GM18502 (cell line): ENCODE measurements around the gene UGT1A4.

Experiments used
- ATAC-seq: cut with Tn5 transposase; IDR thresholded peaks from one replicate; pipeline ENCODE4 v1.9.1; 2021; ENCODE audit warnings: mild to moderate bottlenecking; ENCODE audit not compliant: unreplicated experiment, poor library complexity

The UGT1A4 gene

DNA sequence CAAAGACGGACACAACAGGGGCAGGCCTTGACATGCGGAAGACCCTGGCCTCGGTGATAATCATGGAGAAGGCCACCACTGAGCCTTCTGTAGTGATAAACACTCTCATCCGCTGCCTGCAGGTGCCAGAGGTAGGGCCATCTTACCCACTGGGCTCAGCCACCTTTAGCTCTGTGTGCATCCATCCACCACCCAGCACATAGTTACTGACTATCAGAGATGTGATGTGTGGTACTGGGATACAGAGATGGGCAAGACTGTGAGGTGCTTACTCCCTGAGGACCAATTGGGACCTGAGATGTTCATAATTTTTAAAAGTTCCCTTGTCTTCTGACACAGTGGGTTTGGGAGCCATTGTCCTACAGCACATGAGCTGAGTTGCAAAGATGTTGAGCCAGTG, 61.2 kb downstream of the UGT1A4 start:
- ATAC-seq: no peak

DNA sequence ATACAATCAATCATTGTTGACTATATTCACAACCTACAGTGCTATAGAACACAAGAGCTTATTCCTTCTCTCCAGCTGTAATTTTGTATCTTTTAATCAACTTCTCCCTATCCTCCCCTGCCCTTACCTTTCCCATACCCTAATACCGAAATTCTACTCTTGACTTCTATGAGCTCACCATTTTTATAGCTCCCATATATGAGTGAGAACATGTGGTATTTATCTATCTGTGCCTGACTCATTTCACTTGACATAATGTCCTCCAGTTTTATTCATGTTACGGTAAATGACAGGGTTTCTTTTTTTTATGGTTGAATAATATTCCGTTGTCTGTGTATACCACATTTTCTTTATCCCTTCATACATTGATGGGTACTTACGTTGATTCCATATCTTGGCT, 62.2 kb downstream of the UGT1A4 start:
- ATAC-seq: no peak

DNA sequence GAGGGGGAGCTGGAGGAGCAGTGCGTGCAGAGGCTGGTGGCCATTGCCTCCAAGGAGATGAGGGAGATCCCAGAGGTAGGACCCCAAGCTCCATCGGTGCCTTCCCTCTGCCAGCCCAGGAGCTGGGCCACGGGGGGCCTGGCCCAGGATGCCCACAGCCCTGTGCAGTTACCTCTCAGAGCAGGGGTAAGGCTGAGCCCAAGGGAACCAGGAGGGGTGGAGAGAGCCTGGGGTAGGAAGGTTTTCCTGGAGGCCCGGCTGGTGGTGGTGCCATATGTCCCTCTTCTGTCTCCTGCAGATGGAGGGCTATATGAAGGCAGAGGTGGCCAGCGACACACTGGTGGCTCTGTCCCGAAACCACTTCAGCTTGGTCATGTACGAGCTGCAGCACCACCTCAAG, 71.0 kb downstream of the UGT1A4 start:
- ATAC-seq: no peak

DNA sequence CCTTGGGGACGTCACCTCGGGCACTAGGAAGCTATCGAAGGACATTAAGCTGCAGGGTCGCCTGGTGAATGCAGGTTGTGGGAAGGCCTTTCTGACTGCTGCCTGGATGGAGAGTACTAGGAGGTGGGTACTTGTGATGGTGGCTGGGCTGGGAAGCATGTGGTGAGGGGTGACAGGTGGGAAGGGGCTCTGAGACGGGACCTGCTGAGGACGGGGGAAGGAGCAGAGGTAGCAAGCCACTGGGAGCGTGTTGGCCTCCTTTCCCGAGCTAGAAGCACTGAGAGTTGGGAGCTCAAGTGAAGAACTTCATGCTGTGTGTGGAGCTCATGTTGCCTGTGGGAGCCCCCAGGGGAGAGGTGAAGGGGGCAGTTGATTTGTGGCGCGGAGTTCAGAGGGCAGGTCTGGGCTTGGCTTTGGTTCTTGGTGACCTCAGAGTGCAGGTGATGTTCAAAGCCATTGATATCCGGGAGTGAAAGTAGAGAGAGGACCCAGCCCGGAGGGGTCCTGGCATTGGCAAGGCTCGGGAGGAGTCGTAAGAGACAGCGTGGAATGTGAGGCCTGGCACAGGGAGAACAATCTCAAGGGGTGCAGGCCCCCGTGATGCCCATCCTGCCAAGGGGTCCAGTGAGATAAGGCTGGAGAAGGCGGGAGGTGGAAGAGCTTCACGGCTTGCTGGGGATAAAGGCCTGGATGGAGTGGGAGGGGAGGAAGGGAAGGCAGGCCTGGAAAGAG, 72.8 kb downstream of the UGT1A4 start:
- ATAC-seq: no peak

DNA sequence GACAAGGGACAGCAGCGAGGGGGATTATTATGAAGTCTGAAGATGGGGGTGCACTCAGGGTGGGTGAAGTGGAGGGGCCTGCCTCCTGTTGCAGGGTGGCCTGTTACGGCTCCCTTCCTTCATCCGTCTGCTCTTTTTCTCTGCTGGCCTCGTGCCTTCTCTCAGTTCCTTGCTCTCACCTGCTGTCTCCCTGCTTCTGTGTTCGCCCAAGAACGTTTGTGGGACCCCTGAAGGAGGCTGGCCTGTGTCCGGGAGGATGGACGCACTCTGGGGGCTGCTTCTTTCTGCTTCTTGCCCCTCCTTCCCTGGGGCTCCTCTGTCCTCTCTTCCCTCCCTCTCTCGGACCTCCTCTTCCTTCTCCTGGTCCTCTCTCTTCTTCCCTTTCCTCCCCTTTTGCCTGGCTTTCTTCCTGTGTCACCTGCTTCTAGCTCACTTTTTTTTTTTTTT, 73.4 kb downstream of the UGT1A4 start:
- no peak for ATAC-seq

DNA sequence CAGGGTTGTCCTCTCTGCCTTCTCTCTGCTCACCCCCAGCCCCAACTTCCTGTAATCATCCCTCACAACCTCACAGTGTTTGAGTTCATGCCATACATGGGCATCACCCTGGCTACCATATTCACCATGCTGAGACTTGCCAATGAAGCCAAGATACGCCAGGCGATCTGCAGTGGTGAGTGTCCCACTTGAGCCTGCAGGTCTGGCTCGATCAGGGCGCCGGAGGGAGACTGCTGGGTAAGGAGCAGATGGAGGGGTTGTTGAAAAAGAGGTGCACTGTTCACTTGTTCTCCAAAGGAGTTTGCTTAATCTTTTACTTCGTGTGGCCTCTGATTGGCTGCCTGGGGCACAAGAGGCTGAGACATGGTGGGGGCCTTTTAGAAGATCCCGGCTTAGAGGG, 74.2 kb downstream of the UGT1A4 start:
- no peak for ATAC-seq

DNA sequence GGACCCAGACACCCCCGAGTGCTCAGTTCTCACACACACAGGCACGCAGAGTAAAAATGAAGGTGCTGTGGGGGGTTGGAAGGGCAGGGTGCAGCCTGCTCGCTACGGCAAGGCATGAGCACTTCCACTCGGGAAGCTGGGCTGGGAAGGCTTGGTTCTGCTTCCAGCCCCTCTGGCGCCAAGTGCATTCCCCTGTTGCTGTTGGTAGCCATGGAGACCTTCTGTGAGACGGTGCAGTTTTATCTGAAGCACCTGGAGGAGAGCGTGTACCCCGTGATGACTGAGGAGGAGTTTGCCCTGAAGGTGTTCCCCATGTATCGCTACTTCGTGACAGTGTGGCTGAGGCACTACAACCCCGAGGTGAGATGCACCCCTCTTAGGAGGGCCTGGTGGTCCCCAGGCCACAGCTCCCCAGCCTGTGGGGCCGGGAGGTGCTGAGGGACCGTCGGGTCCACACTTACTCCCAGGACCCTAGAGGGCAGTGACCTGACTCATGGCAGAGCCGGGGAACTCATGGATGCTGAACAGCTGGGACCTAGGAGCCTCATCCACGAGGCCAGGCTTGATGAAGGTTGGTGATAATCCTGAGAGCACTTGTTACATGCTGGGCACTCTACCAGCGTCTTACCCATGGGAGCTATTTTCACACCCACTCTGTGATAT, 75.1 kb downstream of the UGT1A4 start:
- no peak for ATAC-seq

DNA sequence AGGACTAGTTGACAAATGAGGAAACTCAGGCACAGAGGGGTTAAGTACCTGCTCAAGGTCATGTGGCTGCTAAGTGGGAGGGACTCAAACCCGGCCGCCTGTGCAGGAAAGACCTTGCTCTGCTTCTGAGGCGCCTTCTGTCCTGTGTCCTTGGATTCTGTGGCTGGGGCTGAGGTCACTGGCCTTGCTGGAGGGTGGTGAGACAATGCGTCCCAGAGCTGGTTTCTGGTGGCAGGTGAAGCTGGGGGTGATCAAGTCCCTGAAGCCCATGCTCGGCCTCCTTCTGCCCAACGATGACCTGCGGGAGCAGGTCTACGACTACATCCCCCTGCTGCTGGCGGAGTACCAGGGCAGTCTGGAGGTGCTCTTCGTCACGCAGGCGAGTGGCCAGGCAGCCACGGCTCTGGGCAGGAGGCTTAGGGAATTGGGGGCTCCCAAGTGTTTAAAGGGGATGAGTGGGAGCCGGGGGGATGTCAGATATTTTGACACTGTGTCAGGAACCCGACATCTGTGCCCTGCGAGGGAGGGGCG, 75.7 kb downstream of the UGT1A4 start:
- no peak for ATAC-seq

DNA sequence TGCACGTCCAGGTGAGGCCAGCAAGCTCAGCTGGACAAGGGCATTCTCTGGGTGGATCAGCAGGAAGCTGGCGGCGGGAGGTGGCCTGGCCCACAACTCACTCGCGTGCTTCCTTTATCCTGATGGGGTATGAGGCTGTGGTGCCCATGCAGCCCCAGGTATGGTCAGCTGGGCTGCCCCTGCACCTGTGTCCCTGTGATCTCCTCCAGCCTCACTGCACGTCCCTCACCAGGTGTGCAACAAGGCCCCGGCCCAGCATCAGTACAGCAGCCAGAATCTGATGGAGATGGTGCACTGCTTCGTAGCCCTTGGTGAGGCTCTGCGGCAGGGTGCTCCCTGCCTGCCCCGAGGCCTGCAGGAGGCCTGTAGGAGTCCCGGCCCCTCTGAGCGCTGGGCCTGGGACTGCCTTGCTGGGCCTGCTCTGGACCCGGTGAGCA, 77.2 kb downstream of the UGT1A4 start:
- ATAC-seq: no peak

DNA sequence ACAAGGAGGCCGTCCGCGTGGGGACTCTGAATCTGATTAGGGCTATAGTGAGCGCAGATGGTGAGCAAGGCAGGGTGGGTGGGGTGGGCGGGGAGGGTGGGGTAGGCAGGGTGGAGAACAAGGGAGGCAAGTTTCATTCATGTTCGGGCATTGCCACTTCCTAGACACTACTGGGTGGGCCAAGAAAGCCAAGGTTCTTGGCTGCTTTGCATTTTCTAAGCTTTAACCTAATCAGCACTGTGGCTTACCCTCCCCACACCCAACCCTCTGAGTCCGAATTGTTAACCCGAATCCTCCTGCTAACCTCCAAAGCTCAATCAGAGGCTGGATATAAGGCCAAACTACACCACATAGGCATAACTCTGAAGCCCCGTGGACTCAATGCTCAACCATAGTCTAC, 77.7 kb downstream of the UGT1A4 start:
- no peak for ATAC-seq

DNA sequence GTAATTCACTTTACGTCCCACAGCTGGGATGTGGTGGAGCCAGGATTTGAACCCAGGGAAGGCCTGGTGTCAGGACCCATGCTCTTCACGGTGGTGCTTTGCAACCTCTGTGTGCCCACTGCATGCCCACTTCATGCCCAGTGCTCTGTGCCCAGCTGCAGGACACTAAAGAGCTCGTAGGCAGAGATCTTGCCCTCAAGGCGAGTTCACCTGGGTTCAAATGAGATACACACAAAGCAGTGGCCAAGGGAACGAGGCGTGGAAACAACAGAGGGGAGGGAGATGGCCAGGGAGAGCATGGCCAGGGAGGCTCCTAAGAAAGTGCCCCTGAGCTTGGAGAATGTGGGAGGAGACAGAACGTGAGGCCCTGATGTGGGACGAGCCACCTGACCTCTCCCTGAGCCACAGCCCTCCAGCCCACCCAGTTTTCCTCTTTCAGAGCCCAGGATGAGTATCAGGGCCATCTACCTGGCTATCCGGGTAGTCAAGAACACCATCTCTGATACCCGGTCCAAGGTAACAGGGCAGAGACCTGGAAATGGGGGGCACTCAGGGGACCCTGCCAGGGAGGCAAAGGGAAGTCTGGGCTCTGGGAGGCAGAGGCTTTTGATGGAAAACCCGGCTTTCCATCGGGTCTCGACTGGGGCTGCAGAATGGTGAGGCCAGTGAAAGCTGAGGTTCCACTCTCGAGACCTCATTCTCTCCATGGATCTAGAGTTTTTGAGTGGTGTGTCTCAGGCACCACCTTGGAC, 80.0 kb downstream of the UGT1A4 start:
- ATAC-seq: no peak

DNA sequence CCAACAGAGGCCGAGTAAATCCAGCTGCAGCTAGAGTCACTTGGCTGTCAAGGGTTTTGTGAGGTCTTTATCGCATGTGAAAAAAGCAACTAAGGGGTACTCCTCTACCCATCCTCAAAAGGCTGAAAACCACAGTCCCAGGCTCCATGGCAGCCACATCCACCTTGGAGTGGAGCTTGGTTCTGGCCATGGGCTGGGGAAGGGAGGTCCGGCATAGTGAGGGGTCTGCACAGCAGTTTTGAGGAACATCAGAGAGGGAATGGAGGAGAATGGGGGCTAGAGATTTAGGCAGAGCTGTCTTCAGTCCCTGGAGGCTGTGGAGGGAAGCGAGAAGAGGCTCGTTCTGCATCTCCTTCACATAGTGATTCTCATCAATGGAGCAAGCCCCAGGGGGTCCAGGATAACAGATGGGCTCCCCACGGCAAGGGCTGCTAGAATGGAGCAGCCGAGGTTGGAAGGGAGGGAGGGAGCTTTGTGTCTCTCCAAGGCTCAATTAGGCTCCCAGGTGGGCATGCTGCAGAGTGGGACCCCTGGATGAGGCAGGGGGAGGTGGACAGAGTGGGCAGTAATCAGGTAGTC, 80.6 kb downstream of the UGT1A4 start:
- ATAC-seq: no peak

DNA sequence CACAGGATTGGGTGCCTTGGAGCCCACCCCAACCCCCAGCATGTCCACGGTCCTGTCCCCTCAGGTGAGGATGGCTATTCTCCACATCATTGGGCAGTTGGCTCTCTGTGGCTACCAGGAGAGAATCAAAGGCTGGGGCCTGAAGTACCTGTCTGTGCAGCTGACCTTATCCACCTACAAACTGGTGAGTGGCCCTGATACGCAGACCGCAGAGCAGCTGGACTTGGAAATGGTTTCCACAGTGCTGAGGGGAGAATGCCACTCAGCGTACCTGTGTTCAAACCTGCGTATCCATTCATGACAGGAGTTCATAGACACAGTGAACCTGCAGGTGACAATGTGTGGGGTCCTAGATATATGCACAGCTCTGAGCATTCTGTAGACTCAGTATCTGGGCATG, 81.2 kb downstream of the UGT1A4 start:
- no peak for ATAC-seq

DNA sequence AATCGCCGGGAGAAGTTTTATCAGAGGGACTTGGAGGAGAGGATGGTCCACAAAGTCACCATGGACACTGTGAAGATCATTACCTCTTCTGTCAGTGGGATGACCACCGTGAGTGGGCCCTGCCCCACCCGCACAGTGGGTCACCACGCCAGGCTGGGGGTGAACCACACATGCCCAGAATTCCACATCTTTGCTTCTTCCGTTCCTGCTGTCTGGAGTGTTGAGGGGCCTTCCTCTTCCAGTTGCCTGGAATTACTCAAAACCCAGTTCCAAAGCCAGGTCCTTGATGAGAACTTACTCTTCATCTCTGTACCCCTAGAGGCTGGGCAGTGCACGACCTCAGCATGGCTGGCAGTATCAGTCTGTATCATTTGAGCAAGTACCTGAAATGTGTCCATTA, 81.7 kb downstream of the UGT1A4 start:
- ATAC-seq: no peak

DNA sequence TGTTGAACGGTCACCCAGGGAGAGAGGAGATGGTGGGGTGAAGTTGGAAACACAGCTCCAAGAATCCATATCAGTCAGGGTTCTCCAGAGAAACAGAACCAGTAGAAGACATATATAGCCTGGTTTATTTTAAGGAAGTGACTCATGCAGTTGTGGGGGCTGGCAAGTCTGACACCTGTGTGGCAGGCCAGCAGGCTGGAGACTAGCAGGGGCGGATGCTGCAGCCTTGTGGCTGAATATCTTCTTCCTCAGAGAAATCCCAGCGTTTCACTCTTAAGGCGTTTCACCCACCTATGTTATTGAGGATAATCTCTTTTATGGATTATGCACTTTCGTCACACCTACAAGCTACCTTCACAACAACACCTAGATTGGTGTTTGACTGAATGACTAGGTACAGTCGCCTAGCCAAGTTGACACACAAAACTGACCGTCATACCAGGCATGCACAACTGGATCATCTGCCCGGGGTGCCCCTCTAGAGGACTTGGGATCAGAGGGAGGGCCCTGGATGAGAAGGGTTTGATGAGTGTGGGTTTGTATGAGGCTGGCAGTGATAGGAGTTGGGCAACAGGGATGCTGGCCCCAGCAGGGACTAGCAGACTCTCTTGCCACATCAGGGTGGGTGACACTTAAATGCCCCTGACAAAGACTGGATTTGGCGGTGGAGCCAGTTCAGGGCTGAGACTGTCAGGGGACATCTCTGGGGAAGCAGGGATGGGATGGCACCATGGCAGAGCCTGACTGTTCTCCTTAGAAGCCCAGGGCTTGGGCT, 83.0 kb downstream of the UGT1A4 start:
- no peak for ATAC-seq

DNA sequence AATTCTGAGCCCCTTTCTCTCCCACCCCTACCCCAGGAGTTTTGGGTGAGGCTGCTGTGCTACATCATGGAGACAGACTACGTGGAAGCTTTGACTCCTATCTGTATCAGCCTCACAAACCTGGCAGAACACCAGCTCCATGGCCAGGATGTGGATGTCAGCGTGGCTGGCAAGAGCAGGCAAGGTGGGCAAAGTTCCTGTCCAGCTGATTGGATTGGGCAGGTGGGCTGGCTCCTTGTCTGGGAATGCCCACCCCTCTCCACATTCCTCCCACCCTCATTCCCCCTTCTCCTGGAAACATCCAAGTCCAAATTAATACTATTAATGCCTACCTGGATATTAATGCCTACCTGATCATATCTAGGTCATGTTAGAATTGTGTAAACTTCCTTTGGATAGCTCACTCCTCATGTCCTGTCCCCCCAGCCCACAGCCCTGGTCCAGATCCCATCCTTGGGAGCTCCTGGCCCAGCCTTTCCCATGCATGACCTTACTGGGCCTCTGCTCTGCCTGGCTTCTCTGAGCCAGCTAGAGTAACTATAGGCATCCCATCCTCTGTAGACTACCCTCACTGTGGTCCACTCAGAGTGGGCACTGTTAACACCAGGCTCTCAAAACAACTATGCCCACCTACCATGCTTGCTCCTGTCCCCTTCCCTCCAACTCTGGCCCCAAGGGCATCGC, 83.7 kb downstream of the UGT1A4 start:
- ATAC-seq: no peak

DNA sequence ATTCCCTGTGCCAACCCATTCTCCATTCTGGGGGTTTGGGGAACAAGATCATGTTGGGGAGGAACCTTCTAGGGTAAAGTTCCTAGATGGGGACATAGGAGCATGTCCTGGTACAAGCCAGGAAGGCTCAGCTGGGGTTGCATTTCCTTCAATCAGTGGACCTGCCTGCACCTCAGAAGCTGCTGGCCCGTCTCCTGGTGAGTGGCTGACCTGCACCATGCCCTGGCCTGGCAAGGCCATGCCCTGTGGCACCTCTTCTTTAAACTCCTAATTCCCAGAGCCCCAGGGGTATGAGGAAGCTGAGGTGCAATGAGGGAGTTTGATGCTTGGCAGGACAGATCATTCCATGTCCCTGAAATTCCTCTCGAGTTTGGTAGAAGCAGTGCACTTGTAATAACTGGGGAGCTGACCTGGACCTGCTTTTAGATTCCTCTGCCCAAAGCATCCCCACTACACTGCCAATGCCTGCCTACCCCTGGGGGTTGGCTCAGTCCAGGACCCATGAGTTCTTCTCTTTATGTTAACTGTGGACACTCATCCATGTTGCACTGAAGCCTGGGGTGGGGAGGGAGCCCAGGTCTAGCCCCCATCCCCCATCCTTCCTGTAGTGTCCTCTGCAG, 84.9 kb downstream of the UGT1A4 start:
- no peak for ATAC-seq

DNA sequence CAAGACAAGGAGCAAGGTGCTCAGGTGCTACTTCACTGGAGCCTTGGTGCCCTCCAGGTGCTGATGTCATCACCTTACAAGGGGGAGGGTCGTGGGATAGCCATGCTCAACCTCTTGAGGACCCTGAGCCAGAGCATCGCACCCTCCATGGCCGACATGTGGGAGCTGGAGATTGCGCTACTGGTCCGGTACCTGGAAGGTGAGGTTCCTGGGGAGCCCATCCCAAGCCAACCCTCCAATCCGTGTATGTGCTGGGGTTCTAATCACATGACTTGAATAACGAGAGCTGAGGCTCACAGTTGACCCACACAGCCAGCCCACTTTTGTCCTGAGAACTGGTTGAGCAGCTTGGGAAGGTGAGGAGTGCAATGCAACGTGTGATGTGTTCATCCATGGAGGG, 85.5 kb downstream of the UGT1A4 start:
- no peak for ATAC-seq

DNA sequence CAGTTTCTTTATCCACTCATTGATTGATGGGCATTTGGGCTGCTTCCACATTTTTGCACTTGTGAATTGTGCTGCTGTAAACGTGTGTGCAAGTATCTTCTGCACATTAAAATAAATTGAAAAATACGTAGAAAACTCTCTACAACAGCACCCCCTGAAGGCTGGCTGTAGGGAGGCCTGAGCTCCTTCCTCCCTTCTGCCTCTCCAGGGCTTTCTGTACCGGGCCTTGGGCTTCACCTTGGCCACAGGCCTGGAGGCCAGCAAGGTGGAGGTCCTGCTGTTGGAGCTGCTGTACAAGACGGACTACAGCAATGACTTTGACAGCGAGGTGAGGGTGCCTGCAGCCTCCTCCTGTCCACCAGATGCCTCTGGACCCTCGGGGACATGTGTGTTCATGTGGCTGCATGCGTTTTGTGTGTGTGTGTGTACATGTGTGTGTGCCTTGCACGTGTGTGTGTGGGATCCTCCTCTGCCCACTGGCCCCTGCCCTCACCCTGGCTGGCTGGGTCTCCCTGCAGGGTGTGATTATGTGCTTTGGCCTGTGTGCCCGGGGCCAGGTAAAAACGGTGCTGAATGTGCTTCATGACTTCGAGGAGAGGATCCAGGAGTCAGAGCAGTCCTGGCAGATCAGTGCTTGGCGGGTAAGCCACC, 88.8 kb downstream of the UGT1A4 start:
- no peak for ATAC-seq
